ENCODE measurements around the gene PRXL2B.
"Not testable (repeated sequence)": the region's sequence is repeated elsewhere in the genome, so short reads cannot be mapped to it uniquely, and the experiment has no call there.

Gene PRXL2B

DNA sequence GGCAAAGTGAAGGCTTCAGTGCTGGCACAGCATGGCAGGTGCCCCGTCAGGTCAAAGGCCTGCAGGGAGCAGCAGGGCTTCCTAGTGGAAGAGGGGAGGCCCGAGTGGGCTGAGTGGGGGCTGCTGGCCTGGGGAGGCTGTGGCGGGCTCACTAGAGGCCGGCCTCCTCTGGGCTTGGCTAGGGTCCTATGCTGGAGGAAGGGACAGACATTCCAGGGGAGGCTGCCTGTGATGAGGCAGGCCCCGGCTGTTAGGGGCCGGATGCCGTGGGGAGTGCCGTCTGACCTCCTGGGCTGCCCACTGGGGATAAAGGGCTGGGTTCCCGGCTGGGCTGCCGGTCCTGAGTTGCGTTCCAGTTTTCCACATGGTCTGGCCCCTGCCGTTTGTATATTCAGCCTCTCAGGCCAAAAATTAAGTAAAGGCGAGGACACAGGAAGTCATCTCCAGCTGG is 21.1 kb downstream of the PRXL2B start:
- Histone ChIP-seq H3K4me3 (no peak overlapping the region), H3K27ac (no peak overlapping the region)

DNA sequence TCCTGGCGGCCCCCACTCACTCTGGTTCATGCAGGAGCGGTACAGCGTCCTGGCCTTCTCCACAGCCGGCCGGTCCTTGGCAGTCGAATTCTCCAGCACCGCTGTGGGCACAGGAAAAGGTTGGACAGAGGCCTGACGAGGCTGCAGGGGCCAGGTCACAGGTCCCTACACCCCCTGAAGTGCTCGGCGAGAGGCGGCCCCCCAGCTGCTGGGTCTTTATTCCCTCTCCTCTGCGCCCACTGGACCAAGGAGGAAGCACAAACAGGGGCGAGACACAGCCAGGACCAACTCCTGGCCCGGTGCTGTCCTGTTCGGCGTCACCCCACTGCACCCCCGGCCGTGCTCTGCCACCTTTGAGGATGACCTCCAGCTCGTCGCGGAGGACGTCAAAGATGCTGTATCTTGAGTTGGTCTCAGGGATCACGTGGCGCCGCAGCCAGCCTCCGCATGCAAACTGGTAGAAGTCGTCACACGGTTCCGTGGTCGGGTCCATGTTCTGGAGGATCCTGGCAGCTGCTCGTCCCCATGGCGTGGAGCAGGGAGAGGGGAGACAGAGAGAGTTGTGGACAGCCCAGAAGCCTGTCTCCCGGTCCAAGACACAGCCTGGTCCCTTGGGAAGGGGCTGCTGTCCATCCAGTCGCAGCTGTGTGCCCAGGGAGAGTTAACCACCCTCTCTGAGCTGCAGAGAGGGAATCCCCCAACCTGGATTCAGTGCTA is 22.9 kb downstream of the PRXL2B start:
- Histone ChIP-seq H3K27ac (no peak overlapping the region), H3K4me3 (no peak overlapping the region)

DNA sequence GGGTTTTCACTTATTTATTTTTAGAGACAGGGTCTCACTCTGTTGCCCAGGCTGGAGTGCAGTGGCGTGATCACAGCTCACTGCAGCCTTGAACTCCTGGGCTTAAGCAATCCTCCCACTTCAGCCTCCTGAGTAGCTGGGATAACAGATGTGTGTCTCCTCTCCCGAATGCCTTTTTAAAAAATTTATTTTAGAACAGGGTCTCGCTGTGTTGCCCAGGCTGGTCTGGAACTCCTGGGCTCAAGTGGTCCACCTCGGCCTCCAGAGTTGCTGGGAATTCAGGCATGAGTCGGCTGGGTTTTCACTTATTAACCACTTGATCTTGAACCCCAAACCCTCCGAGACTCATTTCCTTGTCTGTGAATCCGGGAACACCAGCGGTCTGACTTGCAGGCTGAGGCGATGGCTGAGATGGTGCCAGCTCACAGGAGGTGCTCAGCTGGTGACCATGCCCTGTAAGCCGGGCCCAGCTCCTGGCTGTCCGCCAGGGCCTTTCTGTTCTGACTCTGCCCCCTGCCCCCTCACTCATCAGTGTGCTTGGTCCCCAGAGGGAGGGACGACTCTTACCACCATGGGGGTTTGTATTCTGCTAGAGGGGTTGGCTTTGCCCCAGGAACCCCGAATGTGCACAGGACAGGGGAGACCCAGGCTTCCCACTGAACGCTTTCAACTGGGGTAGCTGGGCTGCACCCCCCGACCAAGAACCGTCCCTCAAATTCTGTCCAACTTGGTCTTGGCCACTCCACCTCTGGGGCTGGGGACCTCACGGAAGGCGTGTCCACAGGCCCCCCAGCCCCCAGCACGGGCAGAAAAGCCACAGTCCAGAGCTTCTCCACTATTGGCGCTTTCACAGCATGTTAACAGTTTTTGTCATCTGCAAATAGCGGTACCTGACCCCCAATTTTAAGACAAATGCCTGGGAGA is 23.7 kb downstream of the PRXL2B start:
- Histone ChIP-seq H3K4me3 (no peak overlapping the region), H3K27ac (no peak overlapping the region)

DNA sequence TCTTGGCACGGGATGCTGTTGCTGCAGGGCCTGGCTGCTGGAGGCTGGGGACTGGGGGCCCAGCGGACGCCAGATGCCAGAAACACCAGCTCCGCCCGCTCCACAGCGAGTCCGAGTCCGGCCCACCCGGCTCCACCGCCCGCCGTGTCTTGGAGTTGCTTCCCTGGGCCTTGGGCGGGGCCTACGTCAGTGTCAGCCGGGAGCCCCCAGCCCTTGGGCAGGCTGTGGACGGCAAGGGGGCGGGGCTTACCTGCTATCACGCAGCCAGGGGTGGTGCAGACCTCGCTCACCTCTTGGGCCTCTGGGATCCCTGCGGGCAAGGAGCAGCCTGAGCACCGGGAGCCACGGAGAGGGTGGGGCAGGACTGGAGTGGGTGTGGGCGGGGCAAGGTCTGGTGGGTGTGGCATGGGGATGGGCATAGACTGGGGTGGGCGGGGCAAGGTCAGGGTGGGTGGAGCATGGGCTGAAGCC is 24.5 kb downstream of the PRXL2B start:
- Histone ChIP-seq H3K27ac (no peak overlapping the region), H3K4me3 (no peak overlapping the region)

DNA sequence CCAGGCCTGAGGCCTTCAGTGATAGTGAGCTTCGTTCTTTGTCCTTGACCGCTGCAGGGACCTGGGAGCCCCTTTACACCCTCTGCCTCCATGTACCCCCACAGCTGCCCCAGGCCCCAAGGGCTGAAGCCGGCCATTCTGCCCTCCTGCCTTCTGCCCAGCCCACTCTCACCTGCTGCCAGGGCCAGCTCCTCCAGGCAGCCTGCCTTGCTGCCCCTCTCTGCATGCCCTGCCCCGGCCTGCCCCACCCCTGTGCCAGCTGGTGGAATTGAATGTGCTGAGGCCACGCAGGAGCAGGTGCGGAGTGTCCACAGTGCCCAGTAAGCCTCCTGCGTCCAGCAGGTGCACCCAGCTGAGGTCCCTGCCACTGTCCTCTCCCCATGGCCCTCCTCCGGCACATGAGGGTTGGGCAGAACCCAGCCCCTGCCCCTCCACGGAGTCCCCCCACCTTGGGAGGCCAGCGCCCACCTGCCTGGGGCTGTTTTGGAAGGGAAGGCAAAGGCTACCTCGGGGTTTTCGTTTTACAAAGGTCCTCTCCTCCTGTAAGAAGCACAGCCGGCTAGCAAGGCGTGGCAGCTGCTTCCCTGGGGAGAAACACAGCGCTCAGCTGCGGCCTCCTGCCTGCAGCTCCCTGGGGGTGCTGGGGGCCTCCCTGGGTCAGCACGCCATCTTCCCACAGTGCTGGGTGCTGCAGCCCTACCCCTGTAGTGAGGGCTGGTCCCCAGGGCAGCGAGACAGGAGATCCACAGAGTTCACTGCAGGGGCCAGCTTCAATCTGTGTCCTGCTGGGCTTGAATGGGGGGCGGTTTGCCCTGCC is 25.3 kb downstream of the PRXL2B start:
- no peak overlapping the region for H3K4me3 ChIP-seq

DNA sequence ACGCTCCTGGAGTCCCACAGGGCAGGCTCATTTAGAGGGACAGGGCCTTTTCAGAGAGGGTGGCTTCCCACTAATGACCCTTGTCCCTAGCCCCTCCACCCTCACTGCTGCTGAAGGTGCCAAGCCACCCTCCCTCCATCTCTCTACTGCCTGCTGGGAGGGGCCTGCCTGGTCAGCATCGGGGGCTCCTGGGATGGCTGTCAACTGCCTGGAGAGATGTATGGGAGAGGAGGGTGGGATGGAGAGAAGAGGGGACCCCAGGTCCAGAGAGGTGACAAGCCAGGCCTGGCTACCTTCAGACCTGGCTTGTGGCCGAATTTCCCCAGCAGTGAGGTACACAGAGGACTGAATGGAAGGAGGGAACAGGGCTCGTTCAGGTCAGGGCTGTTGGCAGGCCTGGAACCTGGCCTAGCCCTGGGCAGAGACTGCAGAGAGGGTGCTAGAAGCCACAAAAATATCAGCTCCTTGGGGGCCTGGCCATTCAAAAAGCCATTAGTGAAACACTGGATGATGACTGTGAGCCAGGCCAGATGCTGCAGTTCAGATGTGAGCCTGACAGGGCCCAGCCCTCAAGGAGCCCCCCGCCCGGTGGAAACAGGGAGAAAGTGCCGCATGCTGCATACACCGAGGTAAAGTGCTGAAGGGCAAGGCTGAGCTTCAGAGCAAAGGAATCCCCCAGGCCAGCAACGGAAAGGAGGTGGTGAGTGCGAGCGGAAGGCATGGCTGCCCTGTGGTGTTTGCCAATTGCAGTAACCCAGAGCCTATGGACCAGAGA is 26.2 kb downstream of the PRXL2B start:
- H3K27ac ChIP-seq, result no peak overlapping the region

More for the DNA sequence above, 25.3 kb downstream of the PRXL2B start:
- no peak overlapping the region for H3K27ac ChIP-seq

DNA sequence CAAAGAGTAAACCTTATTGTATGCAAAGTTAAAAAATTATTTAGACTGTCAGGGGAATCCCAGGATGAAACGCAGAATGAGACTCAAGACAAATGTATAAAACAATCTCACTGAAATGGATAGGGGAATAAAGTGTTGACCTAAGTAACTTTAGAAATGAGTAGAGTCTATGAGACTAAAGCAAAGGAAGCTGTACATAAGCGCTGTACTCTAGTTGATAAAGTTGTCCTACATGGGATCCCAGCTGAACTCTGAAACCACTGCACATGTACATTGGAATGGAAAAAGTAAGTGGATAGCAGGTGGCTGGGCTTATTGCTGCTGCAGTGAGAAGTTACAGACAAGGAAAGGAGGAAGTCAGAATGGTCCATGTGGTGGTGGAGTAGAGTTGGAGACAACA is 27.6 kb downstream of the PRXL2B start:
- Histone ChIP-seq H3K4me3 (no peak overlapping the region), H3K27ac (no peak overlapping the region)

More for the DNA sequence above, 26.2 kb downstream of the PRXL2B start:
- no peak overlapping the region for H3K4me3 ChIP-seq

DNA sequence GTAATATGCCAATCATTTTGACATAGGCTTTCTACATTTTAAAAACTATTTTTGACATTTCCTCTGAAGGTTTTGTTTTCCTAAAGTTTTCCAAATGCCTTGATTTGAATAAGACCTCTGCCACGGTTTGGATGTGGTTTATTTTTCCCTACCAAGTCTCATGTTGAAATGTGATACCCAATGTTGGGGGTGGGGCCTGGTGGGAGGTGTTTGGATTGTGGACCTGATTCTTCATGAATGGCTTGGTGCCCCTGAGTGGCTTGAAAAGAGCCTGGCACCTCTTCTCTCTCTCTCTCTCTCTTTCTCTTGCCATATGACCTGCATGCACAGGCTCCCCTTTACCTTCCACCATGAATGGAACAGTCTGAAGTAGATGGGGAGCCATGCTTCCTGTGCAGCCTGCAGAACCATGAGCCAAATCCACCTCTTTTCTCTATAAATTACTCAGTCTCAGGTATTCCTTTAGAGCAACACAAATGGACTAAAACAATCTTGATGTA is 31.4 kb downstream of the PRXL2B start:
- Histone ChIP-seq H3K4me3 (no peak overlapping the region), H3K27ac (no peak overlapping the region)

DNA sequence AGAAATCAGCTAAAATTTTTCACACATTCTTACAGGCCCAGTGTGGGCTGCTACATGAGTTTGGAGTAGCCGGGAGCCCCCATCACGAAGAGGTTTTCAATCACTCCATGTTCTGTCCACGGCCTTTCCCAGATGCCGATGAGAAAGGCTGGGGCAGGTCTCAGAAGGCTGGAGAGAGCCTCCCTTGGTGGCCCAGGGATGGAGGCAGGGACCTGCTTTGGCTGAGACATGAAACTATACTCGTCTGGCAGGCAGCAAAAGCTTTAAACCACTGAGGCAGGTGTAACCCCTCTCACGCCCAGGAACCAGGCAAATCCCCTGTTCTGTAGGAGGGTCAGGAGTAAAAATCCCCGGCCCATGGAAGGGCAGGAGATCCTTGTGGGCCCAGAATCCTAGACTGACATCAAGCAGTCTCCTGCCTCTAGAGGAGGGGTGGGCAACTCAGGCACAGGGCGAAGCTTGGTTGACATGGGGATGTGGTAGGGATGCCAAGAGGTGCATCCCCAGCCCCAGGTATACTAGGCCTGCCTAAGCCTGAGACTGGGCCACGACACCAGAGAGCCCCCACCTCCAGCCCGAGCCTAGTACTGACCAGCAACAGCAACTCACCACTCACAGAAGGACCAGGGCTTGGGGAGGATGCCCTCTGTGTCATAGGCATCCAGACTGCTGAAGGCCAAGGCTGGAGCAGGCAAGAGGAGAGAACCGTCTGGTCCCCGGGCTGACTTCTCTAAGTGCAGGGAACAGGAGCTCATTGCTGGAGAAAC is 37.2 kb downstream of the PRXL2B start:
- H3K4me3 ChIP-seq, result no peak overlapping the region
- no peak overlapping the region for H3K27ac ChIP-seq

DNA sequence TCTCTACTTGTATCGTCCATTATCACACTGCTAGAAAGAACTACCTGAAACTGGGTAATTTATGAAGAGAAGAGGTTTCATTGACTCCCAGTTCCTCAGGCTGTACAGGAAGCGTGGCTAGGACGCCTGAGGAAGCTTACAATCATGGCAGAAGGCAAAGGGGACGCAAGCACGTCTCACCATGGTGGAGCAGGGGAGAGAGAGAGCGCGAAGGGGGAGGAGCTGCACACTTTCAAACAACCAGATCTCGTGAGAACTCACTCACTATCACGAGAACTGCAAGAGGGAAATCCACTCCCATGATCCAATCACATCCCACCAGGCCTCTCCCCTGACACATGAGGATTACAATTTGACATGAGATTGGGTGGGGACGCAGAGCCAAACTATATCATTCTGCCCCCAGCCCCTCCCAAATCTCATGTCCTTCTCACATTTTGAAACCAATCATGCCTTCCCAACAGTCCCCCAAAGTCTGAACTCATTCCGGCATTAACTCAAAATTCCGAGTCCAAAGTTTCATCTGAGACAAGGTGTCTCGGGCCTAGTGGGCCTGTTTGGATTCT is 38.2 kb downstream of the PRXL2B start:
- no peak overlapping the region for H3K4me3 ChIP-seq
- no peak overlapping the region for H3K27ac ChIP-seq

DNA sequence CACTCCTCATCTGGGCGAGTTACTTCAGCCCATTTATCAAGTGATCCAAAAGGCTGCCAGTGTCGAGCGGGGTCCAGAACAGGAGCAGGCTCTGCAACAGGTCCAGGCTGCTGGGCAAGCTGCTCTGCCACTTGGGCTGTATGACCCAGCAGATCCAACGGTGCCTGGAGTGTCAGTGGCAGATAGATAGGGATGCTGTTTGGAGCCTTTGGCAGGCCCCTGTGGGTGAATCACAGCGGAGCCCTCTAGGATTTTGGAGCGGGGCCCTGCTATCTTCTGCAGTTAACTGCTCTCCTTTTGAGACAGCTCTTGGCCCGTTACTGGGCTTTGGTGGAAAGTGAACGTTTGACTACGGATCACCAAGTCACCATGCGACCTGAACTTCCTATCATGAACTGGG is 38.7 kb downstream of the PRXL2B start:
- H3K27ac ChIP-seq, result no peak overlapping the region
- H3K4me3 ChIP-seq, result no peak overlapping the region

DNA sequence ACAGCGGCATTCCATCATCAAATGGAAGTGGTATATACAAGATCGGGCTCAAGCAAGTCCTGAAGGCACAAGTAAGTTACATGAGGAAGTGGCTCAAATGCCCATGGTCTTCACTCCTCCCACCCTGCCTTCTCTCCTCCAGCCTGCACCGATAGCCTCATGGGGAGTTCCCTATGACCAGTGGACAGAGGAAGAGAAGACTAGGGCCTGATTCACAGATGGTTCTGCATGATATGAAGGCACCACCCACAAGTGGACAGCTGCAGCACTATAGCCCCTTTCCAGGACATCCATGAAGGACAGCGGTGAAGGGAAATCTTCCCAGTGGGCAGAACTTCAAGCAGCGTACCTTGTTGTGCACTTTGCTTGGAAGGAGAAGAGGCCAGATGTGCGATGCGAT is 39.2 kb downstream of the PRXL2B start:
- not testable (repeated sequence) for H3K4me3 ChIP-seq, H3K27ac ChIP-seq

DNA sequence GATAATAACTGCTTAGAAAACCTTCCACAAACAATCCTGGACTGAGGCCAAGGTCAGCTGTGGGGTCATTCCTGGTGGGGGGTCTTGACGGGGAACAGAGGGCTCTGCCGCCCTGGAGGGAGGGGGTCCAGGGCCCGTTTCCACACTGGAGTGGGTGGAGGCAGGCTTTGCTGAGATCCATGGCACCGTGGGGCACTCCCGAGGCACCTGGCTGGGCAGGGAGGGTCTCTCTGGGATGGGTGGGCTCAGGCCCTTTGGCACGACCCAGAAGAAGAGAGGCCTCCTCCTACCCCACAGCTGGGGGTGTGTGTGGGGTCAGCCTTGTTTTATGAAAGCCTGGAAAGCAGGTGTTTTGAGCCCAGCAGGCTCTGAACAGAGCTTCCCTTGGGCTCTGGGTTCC is 41.2 kb downstream of the PRXL2B start:
- H3K4me3 ChIP-seq, result no peak overlapping the region
- no peak overlapping the region for H3K27ac ChIP-seq

DNA sequence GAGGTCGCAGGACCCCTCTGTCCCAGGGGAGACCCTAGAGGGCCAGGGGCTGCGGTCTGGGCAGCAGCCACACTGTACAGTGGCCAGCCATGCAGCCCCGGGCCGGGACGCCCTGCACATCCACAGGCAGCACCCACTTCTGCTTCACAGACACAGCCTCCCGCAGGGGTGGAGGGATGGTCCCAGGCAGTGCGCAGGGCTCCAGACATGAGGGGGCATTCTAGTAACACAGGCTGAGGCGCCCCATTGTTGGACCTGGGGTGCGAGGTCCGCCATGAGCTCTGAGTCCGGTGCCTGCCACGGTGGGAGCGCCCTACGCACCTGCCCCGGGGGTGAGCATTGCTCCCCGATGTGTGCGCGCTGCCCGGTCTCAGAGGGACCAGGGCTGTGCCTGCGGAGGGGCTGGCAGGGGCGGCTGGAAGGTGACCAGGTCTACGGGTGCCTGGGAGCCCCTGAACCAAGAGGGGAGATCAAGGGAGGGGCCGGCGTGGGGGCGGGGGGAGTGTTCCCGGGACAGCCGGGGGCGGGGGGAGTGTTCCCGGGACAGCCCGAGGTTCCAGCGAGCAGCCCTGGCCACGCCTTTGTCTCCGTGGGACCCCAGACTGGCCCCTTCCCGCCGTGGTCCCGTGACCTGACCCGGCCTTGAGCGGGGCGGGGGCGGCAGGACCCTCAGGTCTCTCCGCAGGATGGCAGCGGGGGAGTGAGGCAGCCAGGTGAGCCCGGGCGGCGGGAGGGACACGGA is 41.8 kb downstream of the PRXL2B start:
- no peak overlapping the region for H3K4me3 ChIP-seq
- no peak overlapping the region for H3K27ac ChIP-seq

DNA sequence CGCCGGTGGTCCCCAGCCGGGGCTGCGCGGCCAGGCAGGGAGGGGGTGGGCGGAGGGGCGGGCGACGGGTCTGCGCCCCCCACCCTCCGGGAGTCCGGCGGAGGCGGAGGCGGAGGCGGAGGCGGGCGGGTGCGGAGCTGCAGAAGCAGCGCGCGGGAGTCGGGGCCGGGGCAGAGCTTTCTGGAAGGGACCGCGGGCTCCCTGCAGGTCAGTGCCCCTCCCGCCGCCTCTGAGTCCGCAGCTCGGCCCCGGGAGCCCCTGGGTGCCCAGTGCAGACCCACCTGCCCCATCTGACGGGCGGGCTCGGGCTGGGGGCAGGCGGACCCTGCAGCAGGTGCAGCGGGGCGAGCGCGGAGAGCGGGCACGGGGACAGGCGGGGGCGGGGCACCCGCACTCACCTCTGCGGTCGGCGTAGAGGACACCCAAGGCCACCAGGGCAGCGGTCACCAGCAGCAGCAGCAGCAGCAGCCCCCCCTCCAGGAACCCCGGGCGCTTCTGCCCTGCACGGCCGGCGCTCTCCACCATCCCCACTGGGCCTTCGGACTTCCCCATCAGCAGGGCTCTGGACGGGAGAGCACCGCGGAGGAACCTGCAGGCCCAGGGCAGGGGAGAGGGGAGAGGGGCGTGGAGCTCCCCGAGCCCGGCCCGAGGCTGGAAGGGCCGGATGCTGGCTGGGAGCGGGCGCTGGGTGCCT is 42.5 kb downstream of the PRXL2B start:
- Histone ChIP-seq H3K27ac (no peak overlapping the region), H3K4me3 (no peak overlapping the region)

DNA sequence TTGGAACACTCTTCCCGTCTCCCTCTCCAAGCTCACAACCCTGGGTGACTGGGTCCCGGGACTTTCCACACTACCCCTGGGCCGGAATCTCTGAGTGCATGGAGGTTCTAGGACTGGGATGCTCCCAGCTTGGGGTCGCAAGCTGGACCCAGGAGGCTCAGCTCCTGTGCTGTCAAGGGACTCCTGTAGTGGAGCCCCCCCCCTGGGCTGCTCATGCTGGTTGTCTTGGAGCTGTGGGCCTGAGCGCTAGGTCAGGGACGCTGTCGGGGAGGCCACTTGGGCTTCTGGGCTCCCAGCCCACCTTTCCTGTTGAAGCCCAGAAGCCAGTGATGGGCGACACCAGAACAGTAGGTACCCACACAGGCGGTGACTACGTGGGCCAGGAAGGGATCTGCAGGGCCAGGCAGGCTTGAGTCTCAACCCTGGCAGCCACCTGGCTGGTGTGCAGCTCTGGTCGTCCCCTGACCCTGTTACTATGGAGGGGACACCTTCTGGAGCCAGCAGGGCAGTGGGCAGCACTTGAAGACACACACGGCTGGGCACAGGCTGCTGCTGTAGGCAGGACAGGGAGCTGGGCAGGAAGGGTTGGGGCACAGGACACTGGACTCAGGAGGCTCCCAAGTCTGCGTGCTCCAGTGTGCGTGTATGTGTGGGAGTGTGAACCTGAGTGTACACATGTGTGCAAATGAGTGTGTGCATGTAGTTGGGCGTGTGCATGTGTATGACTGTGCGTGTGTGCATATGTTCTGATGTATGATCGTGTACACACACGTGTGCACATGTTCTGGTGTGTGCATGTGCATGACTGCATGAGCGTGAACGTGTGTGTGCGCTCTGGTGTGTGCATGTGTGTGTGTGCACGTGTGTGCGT is 43.3 kb downstream of the PRXL2B start:
- Histone ChIP-seq H3K4me3 (no peak overlapping the region), H3K27ac (no peak overlapping the region)
